GM18867 (cell line): Measurements from ENCODE around the gene ZDHHC14.
"Not testable (repeated sequence)": the region's sequence is repeated elsewhere in the genome, so short reads cannot be mapped to it uniquely, and the experiment has no call there.

ENCODE experiments used
- ATAC-seq: cut with Tn5 transposase; IDR thresholded peaks from one replicate; pipeline ENCODE4 v1.9.1; 2021; ENCODE audit warnings: mild to moderate bottlenecking, moderate library complexity; ENCODE audit not compliant: unreplicated experiment

ZDHHC14 gene

DNA sequence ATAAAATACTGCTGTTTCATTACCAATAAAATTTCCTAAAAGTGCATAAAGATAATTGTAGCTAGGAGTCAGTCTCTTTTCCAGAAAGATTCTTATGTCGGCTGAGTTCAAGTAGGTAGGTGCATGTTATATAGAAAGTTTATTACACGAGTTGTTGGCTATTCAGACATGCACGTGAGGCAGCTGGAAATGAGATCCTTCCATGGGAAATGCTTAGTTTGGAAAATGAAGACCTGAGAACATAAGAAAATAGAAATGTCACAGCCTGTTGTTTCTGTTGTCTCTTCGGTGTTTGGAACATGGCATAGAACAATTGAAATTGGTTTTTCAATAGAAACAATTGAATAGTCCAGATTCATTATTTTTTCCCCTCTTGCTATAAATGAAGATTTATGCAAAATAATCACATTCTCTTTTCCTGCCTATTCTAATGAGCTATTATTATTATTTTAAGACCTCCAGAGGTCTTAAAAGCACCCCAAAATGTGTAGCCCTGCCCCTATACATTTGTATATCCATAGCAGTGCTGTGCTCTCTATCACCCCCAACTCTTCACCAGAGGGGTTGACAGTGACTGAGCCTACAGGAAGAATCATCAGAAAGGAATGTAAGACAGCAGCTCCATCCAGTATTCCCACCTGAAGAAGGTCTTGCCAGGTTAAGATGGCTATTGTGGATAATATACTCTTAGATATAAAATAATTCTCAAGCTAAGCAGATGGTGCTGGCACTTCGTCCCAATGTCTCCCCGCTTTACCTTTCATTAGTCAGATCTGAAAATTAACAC is 82.2 kb downstream of the ZDHHC14 start:
- no peak for ATAC-seq

DNA sequence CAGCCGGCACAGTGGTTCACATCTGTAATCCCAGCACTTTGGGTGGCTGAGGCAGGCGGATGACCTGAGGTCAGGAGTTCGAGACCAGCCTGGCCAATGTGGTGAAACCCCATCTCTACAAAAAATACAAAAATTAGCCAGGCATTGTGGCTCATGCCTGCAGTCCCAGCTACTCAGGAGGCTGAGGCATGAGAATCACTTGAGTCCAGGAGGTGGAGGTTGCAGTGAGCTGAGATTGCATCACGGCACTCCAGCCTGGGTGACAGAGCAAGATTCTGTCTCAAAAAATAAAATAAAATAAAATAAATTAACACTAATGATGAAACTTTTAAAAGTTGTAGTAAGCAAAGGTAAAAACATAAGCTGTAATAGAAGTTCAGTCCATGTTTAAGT is 82.7 kb downstream of the ZDHHC14 start:
- not testable (repeated sequence) for ATAC-seq

GRCh38 chr6:157464653-157465535 is 83.9 kb downstream of the ZDHHC14 start:
- peak; percentile 66 for ATAC-seq

GRCh38 chr6:157466342-157466648 is 85.3 kb downstream of the ZDHHC14 start:
- no peak for ATAC-seq

GRCh38 chr6:157467339-157467738 is 86.3 kb downstream of the ZDHHC14 start:
- not testable (repeated sequence) for ATAC-seq

DNA sequence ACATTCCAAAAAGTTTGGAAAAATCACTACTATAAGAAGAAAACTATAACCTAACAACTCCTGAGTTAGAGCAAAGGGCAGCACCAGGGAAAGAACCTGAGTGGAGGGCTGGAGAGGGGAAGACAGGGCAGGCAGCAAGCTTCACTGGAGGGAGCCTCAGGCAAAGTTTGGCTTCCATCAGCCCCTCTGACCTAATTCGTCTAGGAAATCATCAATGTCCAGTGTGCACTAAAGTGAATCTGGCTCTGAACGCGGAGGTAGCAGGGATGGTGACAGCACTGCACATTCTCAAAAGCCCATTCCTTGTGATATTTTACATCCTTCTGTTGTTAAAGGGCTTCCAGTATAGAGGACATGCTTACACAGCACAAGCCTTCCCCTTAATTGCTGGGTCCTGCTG is 87.1 kb downstream of the ZDHHC14 start:
- ATAC-seq, result no peak

DNA sequence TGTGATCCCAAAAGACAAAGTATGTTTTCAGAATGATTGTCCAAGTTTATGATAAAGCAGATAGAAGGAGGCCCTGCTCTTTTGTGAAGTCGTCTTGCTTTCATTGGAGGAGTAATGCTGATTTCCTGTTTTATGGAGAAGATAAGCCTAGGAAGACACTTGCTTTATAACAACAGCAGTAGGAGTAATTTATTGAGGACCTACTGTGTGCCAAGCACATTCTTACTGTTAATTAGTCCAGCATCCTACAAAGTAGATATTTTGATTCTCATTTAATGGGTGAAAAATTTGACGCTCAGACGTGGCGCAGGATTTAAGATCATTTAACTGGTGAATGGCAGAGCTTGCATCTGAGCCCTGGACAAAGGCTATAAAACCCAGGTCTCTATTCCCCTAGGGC is 87.6 kb downstream of the ZDHHC14 start:
- no peak for ATAC-seq

- ATAC-seq, result no peak
These were observed 88.4 kb downstream of the ZDHHC14 start for GRCh38 chr6:157469378-157469777.

DNA sequence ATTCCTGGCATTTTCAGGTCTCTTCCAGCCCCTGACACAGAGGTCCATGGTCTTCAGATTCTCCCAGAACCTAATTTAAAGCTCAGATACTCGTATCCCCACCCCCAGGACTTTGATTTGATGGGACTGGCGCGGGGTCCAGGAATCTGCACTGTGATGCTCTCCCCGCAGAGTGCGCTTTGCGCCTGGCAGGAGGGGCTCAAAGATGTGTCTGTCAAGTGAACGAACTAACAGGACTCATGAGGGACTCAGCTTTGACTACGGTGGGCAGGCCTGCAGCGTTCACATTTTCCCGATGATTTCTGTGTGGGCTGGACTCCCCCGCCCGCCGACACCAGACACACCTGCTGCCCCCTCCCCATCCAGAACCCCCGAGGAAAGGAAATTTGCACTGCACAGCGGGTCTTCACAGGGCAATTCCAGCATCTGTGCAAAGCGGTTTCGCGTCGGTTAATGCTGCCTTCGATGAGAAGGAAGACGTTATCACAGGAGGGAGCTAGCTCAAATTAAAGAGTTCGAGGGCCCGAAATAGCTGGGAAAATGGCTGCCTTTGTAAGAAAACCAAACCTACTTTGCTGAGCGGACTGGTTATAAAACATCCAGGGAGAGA is 90.2 kb downstream of the ZDHHC14 start:
- ATAC-seq, result no peak

DNA sequence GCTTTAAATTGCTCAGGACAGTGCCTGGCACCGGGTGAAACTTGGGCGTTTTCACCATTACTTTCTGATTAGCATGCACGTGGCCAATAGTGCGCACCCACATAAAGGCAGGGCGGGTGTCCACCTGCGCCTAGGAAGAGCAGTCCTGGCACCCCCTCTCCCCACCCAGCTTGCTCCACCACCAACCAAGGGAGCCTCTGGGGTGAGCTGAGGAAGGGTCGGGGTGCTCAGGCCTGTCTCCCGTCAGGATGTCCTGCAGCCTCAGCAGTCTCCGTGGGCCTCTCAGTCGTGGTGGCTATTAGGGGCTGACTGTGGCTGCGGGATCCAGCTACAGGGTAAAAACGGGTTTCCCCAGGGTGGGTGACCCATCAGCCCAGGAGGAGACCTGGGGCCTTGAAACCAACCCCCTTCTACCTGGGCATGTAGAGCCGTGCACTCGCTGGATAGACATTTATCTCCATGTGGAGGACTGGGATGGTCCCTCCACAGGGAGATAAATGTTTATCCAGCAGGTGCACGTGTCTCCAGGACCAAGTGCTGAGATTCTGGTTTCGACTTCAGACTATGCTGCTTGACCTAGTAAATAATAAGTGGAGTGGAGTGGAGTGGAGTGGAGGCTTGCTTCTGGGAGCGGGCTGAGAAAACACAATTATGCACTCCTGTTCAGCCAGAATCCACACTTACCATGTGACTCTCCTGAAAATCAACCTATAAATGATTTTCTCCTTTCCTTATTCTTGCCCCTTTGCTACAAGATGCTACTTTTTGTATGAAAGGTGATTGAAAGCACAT is 91.1 kb downstream of the ZDHHC14 start:
- no peak for ATAC-seq

DNA sequence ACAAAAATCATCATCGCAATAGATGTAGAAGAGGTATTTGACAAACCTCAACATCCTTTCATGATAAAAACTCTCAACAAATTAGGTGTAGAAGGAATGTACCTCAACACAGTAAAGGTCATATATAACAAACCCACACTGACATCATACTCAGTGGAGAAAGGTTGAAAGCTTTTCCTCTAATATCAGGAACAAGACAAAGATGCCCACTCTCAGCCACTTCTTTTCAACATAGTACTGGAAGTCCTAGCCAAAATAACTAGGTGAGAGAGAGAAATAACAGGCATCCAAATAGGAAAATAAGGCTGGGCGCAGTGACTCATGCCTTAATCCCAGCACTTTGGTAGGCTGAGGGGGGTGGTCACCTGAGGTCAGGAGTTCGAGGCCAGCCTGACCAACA is 95.8 kb downstream of the ZDHHC14 start:
- ATAC-seq, result no peak

DNA sequence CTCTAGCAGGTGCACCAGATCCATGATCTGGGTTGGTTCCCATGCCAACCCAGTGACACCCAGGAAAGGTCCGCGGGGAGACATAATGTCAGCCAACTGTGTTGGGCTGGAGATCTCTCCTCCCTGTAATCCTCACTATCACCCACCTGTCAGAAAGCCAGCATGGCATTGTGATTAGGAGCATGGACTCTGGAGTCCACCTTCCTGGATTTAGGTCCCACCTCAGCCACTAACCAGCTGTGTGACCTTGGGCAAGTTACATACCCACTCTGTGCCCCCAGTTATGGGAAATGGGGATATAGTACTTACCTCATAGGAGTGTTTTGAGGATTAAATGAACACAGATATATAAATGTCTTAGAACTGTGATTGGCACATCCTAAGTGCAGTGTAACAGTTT is 97.9 kb downstream of the ZDHHC14 start:
- no peak for ATAC-seq

GRCh38 chr6:157479464-157480303 is 98.7 kb downstream of the ZDHHC14 start:
- ATAC-seq, result no peak

- ATAC-seq, result no peak
These were observed 100.3 kb downstream of the ZDHHC14 start for GRCh38 chr6:157481189-157481864.

DNA sequence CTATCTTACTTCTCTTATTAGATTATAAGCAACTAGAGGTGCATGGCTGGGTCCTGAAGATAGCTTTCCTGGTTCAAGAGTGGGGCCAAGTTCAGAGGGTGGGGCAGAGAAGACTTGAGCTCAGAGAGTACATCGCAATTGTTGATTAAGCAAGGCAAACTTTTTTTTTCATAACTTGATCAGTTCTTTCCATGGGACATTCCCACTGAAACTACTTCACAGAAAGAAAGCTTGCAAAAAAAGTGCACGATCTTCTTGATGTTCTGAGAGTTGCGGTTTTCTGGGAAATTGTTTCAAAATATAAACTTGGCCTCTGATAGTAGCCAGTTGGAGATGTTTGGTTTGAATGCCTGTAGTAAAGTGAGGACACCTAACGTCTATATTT is 100.9 kb downstream of the ZDHHC14 start:
- no peak for ATAC-seq

DNA sequence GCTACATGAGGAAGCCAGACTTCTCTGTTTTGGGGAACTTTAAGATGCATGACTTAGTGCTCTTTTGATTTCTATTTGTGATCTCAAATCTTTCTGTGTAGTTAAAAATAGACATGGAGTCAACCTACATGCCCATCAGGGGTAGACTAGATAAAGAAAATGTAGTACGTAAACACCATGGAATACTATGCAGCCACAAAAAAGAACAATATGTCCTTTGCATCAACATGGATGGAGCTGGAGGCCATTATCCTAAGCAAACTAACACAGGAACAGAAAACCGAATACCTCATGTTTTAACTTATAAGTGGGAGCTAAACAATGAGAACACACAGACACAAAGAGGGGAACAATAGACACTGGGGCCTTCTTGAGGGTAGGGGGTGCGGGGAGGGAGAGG is 102.8 kb downstream of the ZDHHC14 start:
- ATAC-seq, result no peak

- ATAC-seq, result no peak
These were observed 103.2 kb downstream of the ZDHHC14 start for GRCh38 chr6:157484181-157484580.

DNA sequence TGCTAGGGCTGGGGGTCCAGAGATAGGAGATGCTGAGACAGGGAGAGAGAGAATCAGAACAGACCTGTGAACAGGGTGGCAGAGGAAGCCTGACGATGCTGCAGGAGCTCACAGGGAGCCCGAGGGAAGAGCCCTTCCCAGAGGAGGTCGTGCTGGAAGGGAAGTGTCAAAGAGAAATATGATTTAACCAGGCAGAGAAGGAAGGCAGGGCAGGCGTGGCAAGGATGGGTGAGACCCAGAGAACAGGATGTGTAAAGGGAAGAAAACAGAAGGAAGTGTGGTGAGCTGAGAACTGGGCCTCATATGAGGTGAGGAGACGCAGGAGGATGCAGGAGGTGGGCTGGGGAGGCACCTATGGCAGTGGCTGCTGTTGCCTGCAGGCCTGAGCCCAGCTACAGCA is 105.6 kb downstream of the ZDHHC14 start:
- no peak for ATAC-seq

GRCh38 chr6:157487110-157487773 is 106.3 kb downstream of the ZDHHC14 start:
- ATAC-seq, result no peak
